Measurements from ENCODE around the gene PPP1R10.
"Not testable (repeated sequence)": the region's sequence is repeated elsewhere in the genome, so short reads cannot be mapped to it uniquely, and the experiment has no call there.

Gene PPP1R10

DNA sequence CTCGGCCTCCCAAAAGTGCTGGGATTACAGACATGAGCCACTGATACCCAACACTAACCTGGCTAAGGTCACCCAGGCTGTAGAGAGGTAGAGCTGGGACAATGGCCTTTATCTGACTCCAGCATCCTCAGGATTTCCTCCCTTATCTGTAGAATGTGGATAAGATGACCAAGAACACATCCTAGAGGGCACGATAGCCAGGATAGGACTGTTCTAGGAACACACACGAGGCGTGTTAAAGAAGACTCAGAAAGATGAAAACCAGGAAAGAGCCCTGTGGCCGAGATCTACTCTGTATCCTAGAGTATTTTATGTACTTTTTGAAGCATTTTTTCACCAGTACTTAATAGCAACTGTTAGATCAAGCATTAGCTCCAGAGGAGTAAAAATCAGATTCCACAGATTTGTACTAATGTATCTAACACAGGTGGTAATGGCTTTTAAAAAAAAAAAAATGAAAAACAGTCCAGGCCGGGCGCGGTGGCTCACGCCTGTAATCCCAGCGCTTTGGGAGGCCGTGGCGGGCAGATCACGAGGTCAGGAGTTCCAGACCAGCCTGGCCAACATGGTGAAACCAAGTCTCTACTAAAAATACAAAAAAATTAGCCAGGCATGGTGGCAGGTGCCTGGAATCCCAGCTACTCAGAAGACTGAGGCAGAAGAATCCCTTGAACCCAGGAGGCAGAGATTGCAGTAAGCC, 17.3 kb downstream of the PPP1R10 start:
- in situ Hi-C loops (cut with MboI; ENCODE audit: low sequenced_read_pairs) = no loop called here

DNA sequence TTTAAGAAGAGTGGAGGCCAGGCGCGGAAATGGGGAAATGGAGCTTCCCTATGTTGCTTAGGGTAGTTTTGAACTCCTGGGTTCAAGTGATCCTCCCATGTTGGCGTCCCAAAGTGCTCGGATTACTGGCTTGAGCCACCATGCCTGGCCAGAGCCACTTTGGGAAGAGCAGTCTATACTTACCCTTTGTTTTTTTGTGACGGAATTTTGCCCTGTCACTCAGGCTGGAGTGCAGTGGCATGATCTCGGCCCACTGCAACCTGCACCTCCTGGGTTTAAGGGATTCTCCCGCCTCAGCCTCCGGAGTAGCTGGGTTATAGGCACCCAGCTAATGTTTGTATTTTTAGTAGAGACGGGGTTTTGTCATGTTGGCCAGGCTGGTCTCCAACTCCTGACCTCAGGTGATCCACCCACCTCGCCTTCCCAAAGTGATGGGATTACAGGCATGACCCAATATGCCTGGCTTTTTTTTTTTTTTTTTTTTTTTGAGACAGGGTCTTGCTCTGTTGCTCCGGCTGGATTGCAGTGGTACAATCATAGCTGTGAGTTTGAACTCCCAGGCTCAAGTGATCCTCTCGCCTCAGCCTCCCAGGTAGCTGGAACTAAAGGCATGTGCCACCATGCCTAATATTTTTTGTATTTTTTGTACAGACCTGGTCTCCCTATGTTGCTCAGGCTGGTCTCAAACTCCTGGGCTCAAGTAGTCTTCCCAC, 18.0 kb downstream of the PPP1R10 start:
- in situ Hi-C loops (cut with MboI; ENCODE audit: low sequenced_read_pairs) = no loop called here

DNA sequence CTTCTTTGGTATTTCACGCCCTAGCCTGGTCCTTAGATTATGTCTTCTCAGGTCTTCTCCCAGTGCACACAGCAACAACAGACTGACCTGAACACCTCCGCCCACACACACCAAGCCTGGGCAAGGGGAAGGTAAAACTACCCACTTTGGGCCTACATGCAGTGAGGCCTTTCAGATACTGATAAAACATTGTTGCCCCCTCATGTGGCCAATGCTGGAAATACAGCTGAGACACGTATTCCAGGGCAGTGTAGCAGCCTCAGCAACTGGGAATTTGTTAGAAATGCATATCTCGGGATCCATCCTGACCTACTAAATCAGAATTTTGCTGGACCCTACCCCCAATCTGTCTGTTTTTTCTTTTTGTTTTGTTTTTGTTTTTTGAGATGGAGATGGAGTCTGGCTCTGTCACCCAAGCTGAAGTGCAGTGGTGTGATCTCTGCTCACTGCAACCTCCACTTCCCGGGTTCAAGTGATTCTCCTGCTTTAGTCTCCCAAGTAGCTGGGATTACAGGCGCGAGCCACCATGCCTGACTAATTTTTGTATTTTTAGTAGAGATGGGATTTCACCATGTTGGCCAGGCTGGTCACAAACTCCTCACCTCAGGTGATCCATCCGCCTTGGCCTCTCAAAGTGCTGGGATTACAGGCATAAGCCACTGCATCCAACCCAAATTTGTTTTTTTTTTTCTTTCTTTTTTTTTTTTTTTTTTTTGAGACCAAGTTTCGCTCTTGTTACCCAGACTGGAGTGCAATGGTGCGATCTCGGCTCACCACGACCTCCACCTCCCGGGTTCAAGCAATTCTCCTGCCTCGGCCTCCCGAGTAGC, 19.5 kb downstream of the PPP1R10 start:
- in situ Hi-C loops (cut with MboI; ENCODE audit: low sequenced_read_pairs) = not testable (repeated sequence)

DNA sequence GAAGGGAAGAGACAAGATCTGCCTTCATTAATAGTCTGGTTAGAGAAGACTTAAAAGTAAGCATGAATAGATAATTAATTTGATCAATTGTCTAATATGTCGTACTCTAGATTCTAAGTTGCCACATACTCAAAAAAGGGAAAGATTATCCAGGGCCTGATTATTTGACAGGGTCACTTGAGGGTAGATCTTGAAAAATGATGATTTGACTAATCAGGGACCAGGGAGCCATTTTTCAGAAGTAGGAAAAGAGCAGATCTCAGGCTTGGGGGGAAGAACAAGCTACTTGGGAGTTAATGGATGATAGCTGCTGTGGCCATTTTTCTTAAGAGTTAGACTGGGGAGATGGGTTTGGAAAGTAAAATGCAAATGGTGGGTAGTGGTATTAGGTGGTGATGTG, 24.8 kb downstream of the PPP1R10 start:
- in situ Hi-C loops (cut with MboI; ENCODE audit: low sequenced_read_pairs) = no loop called here

DNA sequence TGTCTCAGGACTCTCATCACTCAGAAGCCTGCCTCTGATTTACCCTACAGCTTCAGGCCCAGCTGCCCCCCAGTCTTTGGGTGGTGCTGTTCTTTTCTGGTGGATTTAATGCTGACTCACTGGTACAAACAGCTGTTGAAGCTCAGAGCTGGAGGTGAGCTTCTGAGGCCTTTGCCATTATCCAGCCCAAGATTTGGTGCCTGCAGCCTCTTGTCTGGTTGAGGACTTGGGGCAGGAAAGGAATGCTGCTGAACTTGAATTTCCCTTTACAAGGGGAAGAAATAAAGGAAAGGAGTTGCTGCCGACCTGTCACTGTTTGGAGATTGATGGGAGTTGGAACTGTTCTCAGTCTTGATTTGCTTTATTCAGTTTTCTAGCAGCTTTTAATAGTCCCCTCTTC, 26.0 kb downstream of the PPP1R10 start:
- in situ Hi-C loops (cut with MboI; ENCODE audit: low sequenced_read_pairs) = no loop called here

DNA sequence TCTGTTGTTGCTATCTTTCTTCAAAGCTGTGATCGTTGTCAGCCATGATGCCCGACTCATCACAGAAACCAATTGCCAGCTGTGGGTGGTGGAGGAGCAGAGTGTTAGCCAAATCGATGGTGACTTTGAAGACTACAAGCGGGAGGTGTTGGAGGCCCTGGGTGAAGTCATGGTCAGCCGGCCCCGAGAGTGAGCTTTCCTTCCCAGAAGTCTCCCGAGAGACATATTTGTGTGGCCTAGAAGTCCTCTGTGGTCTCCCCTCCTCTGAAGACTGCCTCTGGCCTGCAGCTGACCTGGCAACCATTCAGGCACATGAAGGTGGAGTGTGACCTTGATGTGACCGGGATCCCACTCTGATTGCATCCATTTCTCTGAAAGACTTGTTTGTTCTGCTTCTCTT, 26.5 kb downstream of the PPP1R10 start:
- in situ Hi-C loops (cut with MboI; ENCODE audit: low sequenced_read_pairs) = no loop called here

DNA sequence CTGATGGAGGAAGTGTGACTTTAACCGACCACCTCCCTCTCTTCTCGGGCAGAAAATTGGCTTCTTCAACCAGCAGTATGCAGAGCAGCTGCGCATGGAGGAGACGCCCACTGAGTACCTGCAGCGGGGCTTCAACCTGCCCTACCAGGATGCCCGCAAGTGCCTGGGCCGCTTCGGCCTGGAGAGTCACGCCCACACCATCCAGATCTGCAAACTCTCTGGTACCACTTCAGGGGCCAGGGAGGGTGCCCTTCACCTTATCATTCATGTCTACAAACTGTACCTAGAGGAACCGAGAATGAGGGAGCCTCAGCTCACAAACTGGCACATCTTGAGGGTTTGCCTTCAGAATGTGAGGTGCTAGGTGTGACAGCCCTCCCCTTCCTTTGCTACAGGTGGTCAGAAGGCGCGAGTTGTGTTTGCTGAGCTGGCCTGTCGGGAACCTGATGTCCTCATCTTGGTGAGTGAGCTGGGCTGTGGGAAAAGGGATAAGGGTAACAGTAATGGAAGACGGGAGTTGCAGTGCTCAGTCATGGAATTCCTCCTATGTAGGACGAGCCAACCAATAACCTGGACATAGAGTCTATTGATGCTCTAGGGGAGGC, 27.2 kb downstream of the PPP1R10 start:
- in situ Hi-C loops (cut with MboI; ENCODE audit: low sequenced_read_pairs) = no loop called here

DNA sequence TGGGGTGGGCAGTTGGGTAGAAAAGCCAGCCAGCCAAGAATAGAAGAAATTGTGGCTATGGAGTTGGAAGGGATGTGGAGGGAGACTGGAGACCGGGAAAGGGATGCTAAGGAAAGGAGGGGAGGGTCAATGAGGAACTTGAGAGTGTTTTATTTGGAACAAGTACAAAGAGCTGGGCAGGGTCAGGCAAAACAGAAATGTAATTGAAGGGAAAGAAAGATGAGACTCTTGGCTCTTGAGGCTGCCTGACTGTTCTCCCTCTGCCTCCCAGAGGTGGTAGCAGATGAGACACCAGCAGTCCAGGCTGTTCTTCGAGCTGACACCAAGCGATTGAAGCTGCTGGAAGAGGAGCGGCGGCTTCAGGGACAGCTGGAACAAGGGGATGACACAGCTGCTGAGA, 33.1 kb downstream of the PPP1R10 start:
- in situ Hi-C loops (cut with MboI; ENCODE audit: low sequenced_read_pairs) = no loop called here

DNA sequence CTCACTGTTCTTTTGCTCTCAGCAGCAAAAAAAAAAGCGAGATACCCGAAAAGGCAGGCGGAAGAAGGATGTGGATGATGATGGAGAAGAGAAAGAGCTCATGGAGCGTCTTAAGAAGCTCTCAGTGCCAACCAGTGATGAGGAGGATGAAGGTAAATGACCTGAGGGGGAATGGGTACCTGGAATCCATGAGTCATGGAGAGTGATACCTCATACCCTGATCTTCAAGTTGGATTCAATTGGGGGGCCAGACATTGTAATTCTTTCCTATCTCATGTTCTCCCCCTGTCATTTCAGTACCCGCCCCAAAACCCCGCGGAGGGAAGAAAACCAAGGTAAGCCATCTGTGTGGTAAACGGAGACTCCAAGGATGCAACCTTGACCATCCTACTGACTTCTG, 39.0 kb downstream of the PPP1R10 start:
- in situ Hi-C loops (cut with MboI; ENCODE audit: low sequenced_read_pairs) = no loop called here

DNA sequence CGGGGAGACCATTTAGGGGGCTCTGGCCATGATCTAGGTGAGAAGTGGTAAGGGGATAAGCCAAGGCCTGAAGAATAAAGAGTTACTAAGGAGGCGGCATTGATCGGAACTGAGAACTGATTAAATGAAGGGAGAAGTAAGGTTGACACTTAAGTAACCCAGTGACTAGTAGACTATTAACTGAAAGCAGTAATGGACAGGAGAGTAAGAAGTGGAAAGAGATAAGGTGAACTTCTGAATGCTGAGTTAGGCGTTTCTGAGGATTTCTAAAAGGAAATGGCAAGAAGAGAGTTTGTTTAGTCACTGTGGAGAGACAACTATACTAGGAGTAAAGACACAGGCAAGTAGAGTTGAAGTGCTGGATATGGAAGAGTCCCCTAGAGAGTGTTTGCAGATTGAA, 43.9 kb downstream of the PPP1R10 start:
- in situ Hi-C loops (cut with MboI; ENCODE audit: low sequenced_read_pairs) = no loop called here

DNA sequence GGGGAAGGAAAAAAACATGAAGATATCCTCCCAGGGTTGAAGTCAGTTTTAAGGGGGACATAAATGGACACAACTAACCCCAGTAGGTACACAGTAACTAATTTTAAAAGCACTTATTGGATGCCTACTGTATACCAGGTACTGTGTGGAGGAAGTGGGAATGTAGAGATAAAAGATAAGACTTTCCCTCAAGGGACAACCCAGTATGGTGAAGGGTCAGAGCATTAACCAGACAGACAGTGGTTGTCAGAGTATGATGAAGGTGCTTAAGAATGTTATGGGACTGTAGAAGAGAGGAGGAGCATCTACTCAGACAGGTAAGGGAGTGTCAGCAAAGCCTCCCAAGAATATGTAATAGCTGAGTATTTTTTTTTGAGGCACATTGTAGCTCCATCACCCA, 44.9 kb downstream of the PPP1R10 start:
- in situ Hi-C loops (cut with MboI; ENCODE audit: low sequenced_read_pairs) = no loop called here

DNA sequence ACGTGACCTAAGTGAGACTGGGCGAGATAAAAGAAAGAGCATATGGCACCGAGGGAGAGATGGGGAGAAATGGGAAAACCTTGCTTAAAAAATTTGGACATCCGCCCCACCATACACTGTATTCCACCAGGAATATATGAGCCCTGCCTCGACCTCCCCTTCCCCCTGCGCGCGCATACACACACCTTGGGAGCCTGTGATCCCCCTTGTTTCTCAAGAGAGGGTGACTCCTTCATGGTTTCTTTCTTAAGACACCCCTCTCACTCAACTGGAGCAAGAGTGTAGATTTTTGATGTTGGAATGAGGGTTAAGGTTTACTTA, 45.3 kb downstream of the PPP1R10 start:
- in situ Hi-C loops (cut with MboI; ENCODE audit: low sequenced_read_pairs) = no loop called here

DNA sequence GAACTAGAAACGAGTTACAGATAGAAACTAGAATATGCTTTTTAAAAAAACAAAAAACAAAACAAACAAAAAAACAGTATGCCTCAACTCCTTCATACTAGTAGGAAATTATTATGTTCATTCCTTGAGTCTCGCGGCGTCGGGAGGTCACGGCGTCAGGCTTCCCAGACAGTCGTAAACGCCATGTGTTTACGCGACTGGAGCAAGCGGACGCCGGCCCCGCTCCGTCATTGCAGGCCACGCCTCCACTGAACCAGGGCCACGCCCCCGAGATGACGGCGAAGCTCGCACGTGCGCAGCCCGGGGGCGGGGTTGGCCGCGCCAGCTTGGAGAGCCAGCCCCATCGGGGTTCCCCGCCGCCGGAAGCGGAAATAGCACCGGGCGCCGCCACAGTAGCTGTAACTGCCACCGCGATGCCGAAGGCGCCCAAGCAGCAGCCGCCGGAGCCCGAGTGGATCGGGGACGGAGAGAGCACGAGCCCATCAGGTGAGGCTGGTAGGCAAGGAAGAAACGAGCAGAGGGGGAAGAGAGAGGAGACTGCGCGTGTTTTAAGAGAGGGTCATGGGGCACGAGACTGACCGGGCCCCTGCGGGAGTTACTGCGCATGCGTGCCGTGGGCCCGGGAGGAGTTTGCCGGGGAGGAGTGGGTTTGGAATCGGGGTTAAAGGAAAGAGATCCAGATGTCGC, 45.8 kb downstream of the PPP1R10 start, which contains the start of gene ABCF1:
Gene ABCF1 (plus strand): TSS at position 368 of the 687 bp plus-strand sequence. CDS start 46 bp downstream, at position 414.
- in situ Hi-C loops (cut with MboI; ENCODE audit: low sequenced_read_pairs) = no loop called here

DNA sequence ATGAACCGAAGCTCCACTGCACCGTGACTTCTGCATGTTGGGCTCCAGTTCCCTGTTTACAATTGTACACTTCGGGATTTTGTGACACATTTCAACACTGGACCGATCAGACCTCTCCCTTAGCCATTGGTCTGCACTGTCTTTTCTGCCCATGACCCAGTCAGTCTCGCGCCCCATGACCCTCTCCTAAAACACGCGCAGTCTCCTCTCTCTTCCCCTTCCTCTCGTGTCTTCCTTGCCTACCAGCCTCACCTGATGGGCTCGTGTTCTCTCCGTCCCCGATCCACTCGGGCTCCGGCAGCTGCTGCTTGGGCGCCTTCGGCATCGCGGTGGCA, 46.3 kb downstream of the PPP1R10 start:
- in situ Hi-C loops (cut with MboI; ENCODE audit: low sequenced_read_pairs) = no loop called here

DNA sequence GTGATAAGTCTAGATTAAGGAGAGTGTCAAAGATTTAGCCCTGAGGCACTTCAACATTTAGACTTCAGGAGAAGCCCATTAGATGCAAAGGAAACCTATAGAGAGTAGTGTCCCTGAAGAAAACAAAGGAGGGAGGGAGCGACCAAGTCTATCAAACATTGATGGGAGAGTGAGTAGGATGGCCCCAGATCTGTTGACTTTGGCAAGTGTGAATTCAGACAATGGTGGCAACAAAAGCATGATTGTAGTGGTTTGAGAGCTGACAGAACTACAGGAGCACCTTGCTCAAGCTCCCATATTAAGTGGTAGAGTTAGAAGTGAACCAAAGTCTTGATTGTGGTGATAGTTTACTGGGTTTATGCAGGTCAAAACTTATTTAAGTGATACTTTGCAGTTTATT, 46.8 kb downstream of the PPP1R10 start:
- in situ Hi-C loops (cut with MboI; ENCODE audit: low sequenced_read_pairs) = no loop called here

DNA sequence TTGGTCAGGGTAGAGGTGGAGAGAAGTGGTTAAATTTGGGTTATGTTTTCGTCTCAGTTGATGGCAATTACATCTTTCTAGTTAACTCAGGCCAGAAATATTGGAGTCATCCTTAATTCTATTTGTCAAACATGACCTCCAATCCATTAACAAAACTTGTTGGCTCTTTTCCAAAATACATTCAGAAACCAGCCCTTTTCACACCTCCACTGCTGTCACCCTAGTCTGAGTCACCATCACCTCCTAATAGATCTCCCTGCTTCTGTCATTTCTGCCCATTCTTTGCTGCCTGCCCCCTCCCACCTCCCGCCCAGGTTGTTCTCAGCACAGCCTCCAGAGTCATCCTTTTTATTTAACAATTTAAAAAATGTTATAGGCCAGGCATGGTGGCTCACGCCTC, 48.8 kb downstream of the PPP1R10 start:
- in situ Hi-C loops (cut with MboI; ENCODE audit: low sequenced_read_pairs) = no loop called here

DNA sequence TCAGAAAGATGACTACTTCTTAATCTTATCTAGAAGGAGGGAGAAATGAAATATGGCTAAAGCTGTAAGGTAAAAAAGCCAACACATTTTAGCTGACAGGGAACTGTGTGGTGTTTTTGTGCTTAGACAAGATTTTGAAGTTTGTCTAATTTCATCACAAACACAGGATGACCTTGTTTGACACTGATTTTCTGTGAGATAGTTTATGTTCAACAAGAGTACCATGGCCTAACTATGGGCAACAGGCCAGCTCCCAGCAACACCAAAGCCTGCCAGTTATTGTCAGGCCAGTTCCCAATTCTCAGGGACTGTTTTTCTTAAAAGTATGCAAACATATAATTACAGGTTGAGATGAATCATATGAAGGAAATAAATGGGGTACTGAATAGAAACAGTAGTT, 51.3 kb downstream of the PPP1R10 start:
- in situ Hi-C loops (cut with MboI; ENCODE audit: low sequenced_read_pairs) = no loop called here

DNA sequence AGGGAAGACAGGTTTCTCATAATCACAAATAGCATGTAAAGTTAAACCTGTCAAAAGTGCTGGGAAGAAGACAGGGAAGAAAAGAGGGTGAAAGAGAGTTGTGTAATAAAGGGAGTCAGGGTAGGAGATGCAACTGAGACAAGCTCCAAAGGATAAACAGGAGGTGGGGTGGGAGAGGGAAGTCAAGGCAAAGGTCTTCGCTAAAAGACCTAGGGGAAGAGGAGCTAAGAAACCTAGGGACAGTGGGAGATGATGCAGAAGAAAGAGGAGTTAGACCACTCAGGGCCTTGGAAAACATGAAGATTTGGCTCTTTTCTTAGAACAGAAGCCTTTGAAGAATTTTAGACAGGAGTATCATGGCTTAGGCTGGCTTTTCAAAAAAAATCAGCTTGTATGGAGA, 52.9 kb downstream of the PPP1R10 start:
- in situ Hi-C loops (cut with MboI; ENCODE audit: low sequenced_read_pairs) = no loop called here

DNA sequence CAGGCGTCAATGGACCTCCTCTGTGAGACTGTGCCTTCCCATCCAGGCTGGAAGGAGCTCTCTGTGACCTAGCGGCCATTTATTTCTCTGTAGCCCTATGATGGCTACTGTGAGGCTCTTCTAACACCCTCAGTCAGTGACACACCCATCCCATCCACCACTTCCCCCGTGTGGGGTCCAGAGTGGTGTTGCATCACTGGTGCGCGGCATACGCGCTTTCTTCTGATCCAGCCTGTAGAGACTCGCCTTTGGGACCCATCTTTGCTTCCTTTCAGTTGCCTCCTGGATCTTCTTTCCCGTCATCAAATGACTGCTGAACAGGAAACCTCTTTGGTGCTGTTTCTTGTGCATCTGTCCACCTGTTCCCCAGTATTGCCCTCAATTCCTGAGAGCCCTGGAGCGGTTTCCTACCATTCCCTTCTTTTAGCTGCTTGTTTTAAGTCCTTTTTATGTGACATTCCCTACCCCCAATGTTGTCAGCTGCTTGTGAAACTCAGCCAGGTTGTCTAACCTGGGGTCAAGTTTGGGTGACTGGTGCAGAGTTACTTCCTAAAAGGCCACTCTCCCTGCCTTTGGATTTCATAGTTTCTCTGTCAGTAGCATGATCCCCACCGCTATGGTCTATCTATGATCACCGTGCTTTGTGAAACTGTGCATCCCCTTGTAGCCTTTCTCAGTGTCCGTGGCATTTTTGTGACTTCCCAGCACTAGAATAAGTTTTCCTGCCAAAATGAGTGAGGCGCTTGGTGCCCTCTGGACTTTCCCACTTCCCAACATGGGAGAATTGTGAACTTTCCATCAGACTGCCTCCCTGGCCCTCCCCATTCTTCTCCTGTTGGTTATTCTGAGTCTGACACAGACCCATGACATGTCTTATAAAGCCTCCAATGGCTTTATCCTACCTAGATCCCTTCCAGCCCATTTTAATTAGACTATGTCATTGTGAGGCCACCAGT, 54.3 kb downstream of the PPP1R10 start:
- in situ Hi-C loops (cut with MboI; ENCODE audit: low sequenced_read_pairs) = no loop called here

DNA sequence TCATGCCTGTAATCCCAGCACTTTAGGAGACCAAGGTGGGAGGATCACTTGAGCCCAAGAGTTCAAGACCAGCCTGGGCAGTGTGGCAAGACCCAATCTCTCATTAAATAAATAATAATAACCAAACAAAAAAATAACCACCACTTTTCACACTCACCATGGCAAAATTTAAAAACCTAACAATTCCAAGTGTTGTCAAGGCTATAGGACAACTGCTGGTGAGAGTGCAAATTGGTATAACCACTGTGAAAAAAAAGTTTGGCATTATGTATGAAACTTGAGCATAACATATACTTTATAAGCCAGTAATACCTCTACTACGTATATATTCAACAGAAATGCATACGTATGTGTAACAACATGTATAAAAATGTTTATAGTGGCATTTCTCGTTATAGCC, 56.1 kb downstream of the PPP1R10 start:
- in situ Hi-C loops (cut with MboI; ENCODE audit: low sequenced_read_pairs) = no loop called here

Measured in hTERT RPE-1 (cell line).